ENCODE results near the gene KCNE2.
"Not testable (repeated sequence)": the region's sequence is repeated elsewhere in the genome, so short reads cannot be mapped to it uniquely, and the experiment has no call there.

Gene KCNE2

GRCh38 chr21:34353182-34353581, 10.6 kb upstream of the KCNE2 start:
- no peak for DNase-seq (ENCODE audit: low spot score)

GRCh38 chr21:34354836-34355235, 9.0 kb upstream of the KCNE2 start:
- DNase-seq (ENCODE audit: low spot score), result no peak

GRCh38 chr21:34355570-34355969, 8.2 kb upstream of the KCNE2 start:
- no peak for DNase-seq (ENCODE audit: low spot score)

GRCh38 chr21:34357889-34358288, 5.9 kb upstream of the KCNE2 start:
- DNase-seq (ENCODE audit: low spot score), result no peak

- no peak for DNase-seq (ENCODE audit: low spot score)
Observed at GRCh38 chr21:34358866-34359265, 4.9 kb upstream of the KCNE2 start.

- DNase-seq (ENCODE audit: low spot score), result no peak
Observed at GRCh38 chr21:34360488-34361241, 3.1 kb upstream of the KCNE2 start.

GRCh38 chr21:34362136-34362444, 1.7 kb upstream of the KCNE2 start:
- DNase-seq (ENCODE audit: low spot score), result no peak

GRCh38 chr21:34362670-34363069, 1.1 kb upstream of the KCNE2 start:
- DNase-seq (ENCODE audit: low spot score), result no peak

GRCh38 chr21:34364921-34365320, 1.1 kb downstream of the KCNE2 start:
- no peak for DNase-seq (ENCODE audit: low spot score)

GRCh38 chr21:34365809-34366208, 2.0 kb downstream of the KCNE2 start:
- no peak for DNase-seq (ENCODE audit: low spot score)

- DNase-seq (ENCODE audit: low spot score), result peak; percentile 29
Observed at GRCh38 chr21:34367320-34367935, 3.6 kb downstream of the KCNE2 start.

GRCh38 chr21:34369741-34370140, 5.9 kb downstream of the KCNE2 start:
- DNase-seq (ENCODE audit: low spot score), result no peak

GRCh38 chr21:34372321-34372720, 8.5 kb downstream of the KCNE2 start:
- DNase-seq (ENCODE audit: low spot score), result no peak

GRCh38 chr21:34374462-34374861, 10.7 kb downstream of the KCNE2 start:
- not testable (repeated sequence) for DNase-seq (ENCODE audit: low spot score)

GRCh38 chr21:34374940-34375618, 11.3 kb downstream of the KCNE2 start, which contains the start of gene SMIM11:
Gene SMIM11 (plus strand): TSS chr21:34375507. CDS start chr21:34379505, 3,998 bp downstream.
- not testable (repeated sequence) for DNase-seq (ENCODE audit: low spot score)

- DNase-seq (ENCODE audit: low spot score), result not testable (repeated sequence)
Observed at GRCh38 chr21:34375619-34375972, 11.8 kb downstream of the KCNE2 start.

- not testable (repeated sequence) for DNase-seq (ENCODE audit: low spot score)
Observed at GRCh38 chr21:34383138-34383537, 19.3 kb downstream of the KCNE2 start.

- DNase-seq (ENCODE audit: low spot score), result not testable (repeated sequence)
Observed at GRCh38 chr21:34383724-34384415, 20.1 kb downstream of the KCNE2 start.

- not testable (repeated sequence) for DNase-seq (ENCODE audit: low spot score)
Observed at GRCh38 chr21:34400522-34400921, 36.7 kb downstream of the KCNE2 start.

GRCh38 chr21:34404742-34405141, 40.9 kb downstream of the KCNE2 start:
- not testable (repeated sequence) for DNase-seq (ENCODE audit: low spot score)

GRCh38 chr21:34405686-34406085, 41.9 kb downstream of the KCNE2 start:
- DNase-seq (ENCODE audit: low spot score), result not testable (repeated sequence)

GRCh38 chr21:34406102-34406501, 42.3 kb downstream of the KCNE2 start:
- not testable (repeated sequence) for DNase-seq (ENCODE audit: low spot score)

- not testable (repeated sequence) for DNase-seq (ENCODE audit: low spot score)
Observed at GRCh38 chr21:34406676-34407075, 42.9 kb downstream of the KCNE2 start.

Data from hematopoietic multipotent progenitor cell treated with erythropoietin and hydrocortisone succinate and interleukin-3 and kit ligand, for 17 days (in vitro differentiated cells).